ENCODE results near the gene BRPF3.

Gene BRPF3

GRCh38 chr6:36169023-36170007 lies 27.2 kb upstream of the BRPF3 start:
- H3K4me3 ChIP-seq = no peak overlapping the region
- H3K27ac ChIP-seq = no peak overlapping the region; a peak in 1 of 22 replicates
- peaks cover 0 to 19% (median 10%) of the 10 kb centered on the region in 11 experiments; a peak in 8 of 22 replicates for H3K9me3 ChIP-seq (replicated peaks in 1 of 11)
- no peaks in the 10 kb centered on the region for H4K20me1 ChIP-seq
- no peaks in the 10 kb centered on the region for H3K36me3 ChIP-seq
- H3K4me2 ChIP-seq = peak overlapping the region in 6 of 11 experiments; percentile 4 to 48 (median 34); a peak in 8 of 22 replicates
- H3K4me1 ChIP-seq = peaks cover 0 to 19% (median 7%) of the 10 kb centered on the region in 10 experiments; a peak in 8 of 20 replicates
- no peak overlapping the region for H3K9ac ChIP-seq
- no peaks in the 10 kb centered on the region for H3K27me3 ChIP-seq
- no peak for TF ChIP-seq Cebpa-rat (IDR thresholded peaks at IDR 0.05)

- H3K27me3 ChIP-seq = no peaks in the 10 kb centered on the region
- H3K9ac ChIP-seq = no peak overlapping the region
- peaks cover 0 to 13% (median 5%) of the 10 kb centered on the region in 11 experiments; a peak in 8 of 22 replicates for H3K9me3 ChIP-seq (replicated peaks in 1 of 11)
- TF ChIP-seq Cebpa-rat (IDR thresholded peaks at IDR 0.05) = no peak
- H3K4me2 ChIP-seq = peak overlapping the region in 1 of 11 experiments; percentile 42; a peak in 2 of 22 replicates
- H3K27ac ChIP-seq = no peak overlapping the region
- no peak overlapping the region for H3K4me3 ChIP-seq
- H3K36me3 ChIP-seq = no peaks in the 10 kb centered on the region
- H3K4me1 ChIP-seq = peaks cover 0 to 19% (median 7%) of the 10 kb centered on the region in 10 experiments; a peak in 8 of 20 replicates
- H4K20me1 ChIP-seq = no peaks in the 10 kb centered on the region
Measured at GRCh38 chr6:36170704-36171103, 25.8 kb upstream of the BRPF3 start.

- H3K4me3 ChIP-seq = no peak overlapping the region
- no peak overlapping the region for H3K4me2 ChIP-seq
- H3K9me3 ChIP-seq (replicated peaks in 1 of 11) = peaks cover 0 to 12% (median 0%) of the 10 kb centered on the region in 11 experiments; a peak in 4 of 22 replicates
- H3K27ac ChIP-seq = no peak overlapping the region
- no peak overlapping the region for H3K9ac ChIP-seq
- H4K20me1 ChIP-seq = no peaks in the 10 kb centered on the region
- peaks cover 0 to 19% (median 7%) of the 10 kb centered on the region in 10 experiments; a peak in 8 of 20 replicates for H3K4me1 ChIP-seq
- no peaks in the 10 kb centered on the region for H3K27me3 ChIP-seq
- no peak for TF ChIP-seq Cebpa-rat (IDR thresholded peaks at IDR 0.05)
- H3K36me3 ChIP-seq = no peaks in the 10 kb centered on the region
Measured at GRCh38 chr6:36171573-36171972, 25.0 kb upstream of the BRPF3 start.

GRCh38 chr6:36177166-36177565 lies 19.4 kb upstream of the BRPF3 start:
- H3K4me1 ChIP-seq = 0 out of 20 replicates have a peak, but pooled peaks cover 0 to 2% (median 0%) of the 10 kb centered on the region in 10 experiments
- no peak overlapping the region for H3K9ac ChIP-seq
- H3K36me3 ChIP-seq = peaks cover 0 to 9% (median 0%) of the 10 kb centered on the region in 11 experiments; a peak in 3 of 22 replicates
- H3K27ac ChIP-seq = no peak overlapping the region
- no peaks in the 10 kb centered on the region for H3K27me3 ChIP-seq
- no peak for TF ChIP-seq Cebpa-rat (IDR thresholded peaks at IDR 0.05)
- H3K9me3 ChIP-seq (replicated peaks in 1 of 11) = peaks cover 28 to 47% (median 34%) of the 10 kb centered on the region in 11 experiments
- no peak overlapping the region for H3K4me2 ChIP-seq
- no peaks in the 10 kb centered on the region for H4K20me1 ChIP-seq
- no peak overlapping the region for H3K4me3 ChIP-seq

GRCh38 chr6:36178544-36178943 lies 18.0 kb upstream of the BRPF3 start:
- Histone ChIP-seq H3K36me3 (peaks cover 0 to 9% (median 0%) of the 10 kb centered on the region in 11 experiments; a peak in 4 of 22 replicates), H3K27me3 (no peaks in the 10 kb centered on the region), H3K27ac (no peak overlapping the region), H3K9me3 (replicated peaks in 1 of 11) (peaks cover 34 to 61% (median 44%) of the 10 kb centered on the region in 11 experiments), H4K20me1 (no peaks in the 10 kb centered on the region), H3K4me2 (no peak overlapping the region), H3K9ac (no peak overlapping the region), H3K4me3 (no peak overlapping the region), H3K4me1 (no peaks in the 10 kb centered on the region)
- TF ChIP-seq Cebpa-rat (IDR thresholded peaks at IDR 0.05) = no peak

- no peak for TF ChIP-seq Cebpa-rat (IDR thresholded peaks at IDR 0.05)
Measured at GRCh38 chr6:36180126-36180525, 16.4 kb upstream of the BRPF3 start.

GRCh38 chr6:36184311-36184710 lies 12.2 kb upstream of the BRPF3 start:
- H3K4me2 ChIP-seq = no peak overlapping the region
- peaks cover 0 to 13% (median 7%) of the 10 kb centered on the region in 10 experiments; a peak in 11 of 20 replicates for H3K4me1 ChIP-seq
- no peak overlapping the region for H3K9ac ChIP-seq
- no peak overlapping the region for H3K4me3 ChIP-seq
- peaks cover 16 to 41% (median 28%) of the 10 kb centered on the region in 11 experiments; a peak in 21 of 22 replicates for H3K9me3 ChIP-seq (replicated peaks in 1 of 11)
- H3K27me3 ChIP-seq = no peaks in the 10 kb centered on the region
- H3K36me3 ChIP-seq = peaks cover 0 to 5% (median 0%) of the 10 kb centered on the region in 11 experiments; a peak in 2 of 22 replicates
- H4K20me1 ChIP-seq = no peaks in the 10 kb centered on the region
- no peak for TF ChIP-seq Cebpa-rat (IDR thresholded peaks at IDR 0.05)
- H3K27ac ChIP-seq = no peak overlapping the region

More at GRCh38 chr6:36180126-36180525, 16.4 kb upstream of the BRPF3 start:
- Histone ChIP-seq H3K27me3 (no peaks in the 10 kb centered on the region), H3K9me3 (replicated peaks in 1 of 11) (peaks cover 34 to 61% (median 47%) of the 10 kb centered on the region in 11 experiments), H4K20me1 (no peaks in the 10 kb centered on the region), H3K4me1 (no peaks in the 10 kb centered on the region), H3K9ac (no peak overlapping the region), H3K4me2 (no peak overlapping the region), H3K36me3 (peaks cover 0 to 9% (median 0%) of the 10 kb centered on the region in 11 experiments; a peak in 4 of 22 replicates), H3K27ac (no peak overlapping the region), H3K4me3 (no peak overlapping the region)

- Histone ChIP-seq H3K4me2 (no peak overlapping the region), H3K27me3 (no peaks in the 10 kb centered on the region), H3K27ac (no peak overlapping the region), H3K36me3 (peaks cover 0 to 5% (median 0%) of the 10 kb centered on the region in 11 experiments; a peak in 2 of 22 replicates), H3K4me3 (no peak overlapping the region), H3K4me1 (peaks cover 0 to 13% (median 7%) of the 10 kb centered on the region in 10 experiments; a peak in 11 of 20 replicates), H3K9ac (no peak overlapping the region), H3K9me3 (replicated peaks in 1 of 11) (peaks cover 16 to 29% (median 22%) of the 10 kb centered on the region in 11 experiments; a peak in 21 of 22 replicates), H4K20me1 (no peaks in the 10 kb centered on the region)
- no peak for TF ChIP-seq Cebpa-rat (IDR thresholded peaks at IDR 0.05)
Measured at GRCh38 chr6:36186199-36186598, 10.3 kb upstream of the BRPF3 start.

- Histone ChIP-seq H3K9ac (no peak overlapping the region), H3K4me3 (no peak overlapping the region), H3K36me3 (peaks cover 0 to under 1% (median 0%) of the 10 kb centered on the region in 11 experiments; a peak in 1 of 22 replicates), H3K4me1 (peaks cover 0 to 13% (median 7%) of the 10 kb centered on the region in 10 experiments; a peak in 11 of 20 replicates), H3K27ac (no peak overlapping the region), H4K20me1 (no peaks in the 10 kb centered on the region), H3K27me3 (no peaks in the 10 kb centered on the region), H3K4me2 (peak overlapping the region in 6 of 11 experiments; percentile 25 to 70 (median 44); a peak in 10 of 22 replicates), H3K9me3 (replicated peaks in 1 of 11) (peaks cover 6 to 20% (median 14%) of the 10 kb centered on the region in 11 experiments; a peak in 20 of 22 replicates)
- TF ChIP-seq Cebpa-rat (IDR thresholded peaks at IDR 0.05) = no peak
Measured at GRCh38 chr6:36187446-36187845, 9.1 kb upstream of the BRPF3 start.

Data from BLaER1 treated with 17β-estradiol and CSF1 and Interleukin-3, amounts not matched to agents 10 nM and 100 nM (cell line).